Epidermal melanocyte (primary cell): ENCODE results near the gene SOAT2.

Source experiments
- DNase-seq: peaks from one replicate; pipeline ENCODE4 v3.0.0; 2011; ENCODE audit warnings: low spot score; ENCODE audit not compliant: insufficient read length

Gene SOAT2

DNA sequence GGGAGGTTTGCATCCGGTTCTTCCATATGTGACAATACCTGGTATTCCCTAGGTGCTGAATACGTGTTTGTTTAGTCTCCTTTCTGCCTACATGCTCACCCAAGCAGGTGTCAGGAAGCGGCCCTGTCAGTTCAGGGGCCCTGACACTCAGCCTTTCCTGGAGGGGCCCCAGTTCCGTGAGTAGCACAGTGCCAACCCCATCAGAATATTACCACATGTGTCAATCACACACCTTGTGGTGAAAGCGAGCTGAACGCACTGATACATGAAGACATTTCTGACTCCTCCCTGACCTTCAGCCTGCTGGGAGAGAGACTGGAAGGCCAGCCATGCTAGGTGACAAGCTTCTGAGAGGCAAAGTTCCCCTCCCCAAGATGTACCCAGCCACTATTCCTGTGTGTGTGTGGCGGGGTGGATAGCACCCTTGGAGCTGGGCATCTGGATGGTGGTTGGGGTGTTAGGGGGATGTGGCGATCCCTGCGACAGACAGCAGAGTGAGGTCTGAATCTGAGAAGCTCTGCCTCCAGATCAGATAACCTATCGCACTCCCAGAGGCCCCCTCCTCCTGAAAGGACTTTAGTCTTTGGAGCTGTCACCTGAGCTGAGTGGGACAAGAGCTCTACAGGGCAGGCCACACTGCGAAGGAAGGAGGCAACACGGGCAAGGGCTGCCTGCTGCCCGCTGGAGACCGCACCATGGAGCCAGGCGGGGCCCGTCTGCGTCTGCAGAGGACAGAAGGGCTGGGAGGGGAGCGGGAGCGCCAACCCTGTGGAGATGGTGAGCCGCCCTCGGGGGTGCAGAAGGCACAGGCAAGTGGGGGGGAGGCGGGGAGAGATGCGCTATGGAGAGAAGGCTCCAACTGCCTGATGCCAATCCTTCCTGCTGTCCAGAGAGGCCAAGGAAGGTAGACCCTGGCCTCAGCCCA, at the start of gene SOAT2:
Gene SOAT2 (plus strand): TSS at position 604 of the 925 bp plus-strand sequence. CDS start 92 bp downstream, at position 696.
- DNase-seq, result no peak

DNA sequence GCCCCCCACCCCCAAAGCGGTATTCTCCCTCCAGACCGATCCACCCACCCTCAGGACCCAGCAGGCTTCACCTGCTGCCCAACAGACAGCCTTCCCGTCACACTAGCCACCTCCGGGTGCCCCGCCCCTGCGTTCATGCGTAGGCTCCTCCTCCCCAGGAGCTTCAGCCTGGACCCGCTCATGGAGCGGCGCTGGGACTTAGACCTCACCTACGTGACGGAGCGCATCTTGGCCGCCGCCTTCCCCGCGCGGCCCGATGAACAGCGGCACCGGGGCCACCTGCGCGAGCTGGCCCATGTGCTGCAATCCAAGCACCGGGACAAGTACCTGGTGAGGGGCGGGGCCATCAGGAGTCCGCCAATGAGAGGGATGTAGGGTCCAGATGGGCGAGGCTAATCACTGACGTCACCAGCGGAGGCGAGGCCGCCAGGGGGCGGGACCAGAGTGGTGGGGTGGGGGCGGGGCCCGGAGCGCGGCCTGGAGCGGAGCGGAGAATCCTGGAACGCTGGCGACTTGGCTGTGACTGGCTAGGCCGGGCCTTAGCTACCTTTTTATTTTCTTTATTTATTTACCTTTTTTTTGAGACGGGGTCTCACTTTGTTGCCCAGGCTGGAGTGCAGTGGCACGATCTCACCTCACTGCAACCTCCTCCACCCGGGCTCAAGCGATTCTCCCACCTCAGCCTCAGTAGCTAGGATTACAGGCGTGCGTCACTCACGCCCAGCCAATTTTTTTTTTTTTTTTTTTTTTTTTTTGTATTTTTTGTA, 49.0 kb upstream of the SOAT2 start:
- peak; percentile 88 for DNase-seq

DNA sequence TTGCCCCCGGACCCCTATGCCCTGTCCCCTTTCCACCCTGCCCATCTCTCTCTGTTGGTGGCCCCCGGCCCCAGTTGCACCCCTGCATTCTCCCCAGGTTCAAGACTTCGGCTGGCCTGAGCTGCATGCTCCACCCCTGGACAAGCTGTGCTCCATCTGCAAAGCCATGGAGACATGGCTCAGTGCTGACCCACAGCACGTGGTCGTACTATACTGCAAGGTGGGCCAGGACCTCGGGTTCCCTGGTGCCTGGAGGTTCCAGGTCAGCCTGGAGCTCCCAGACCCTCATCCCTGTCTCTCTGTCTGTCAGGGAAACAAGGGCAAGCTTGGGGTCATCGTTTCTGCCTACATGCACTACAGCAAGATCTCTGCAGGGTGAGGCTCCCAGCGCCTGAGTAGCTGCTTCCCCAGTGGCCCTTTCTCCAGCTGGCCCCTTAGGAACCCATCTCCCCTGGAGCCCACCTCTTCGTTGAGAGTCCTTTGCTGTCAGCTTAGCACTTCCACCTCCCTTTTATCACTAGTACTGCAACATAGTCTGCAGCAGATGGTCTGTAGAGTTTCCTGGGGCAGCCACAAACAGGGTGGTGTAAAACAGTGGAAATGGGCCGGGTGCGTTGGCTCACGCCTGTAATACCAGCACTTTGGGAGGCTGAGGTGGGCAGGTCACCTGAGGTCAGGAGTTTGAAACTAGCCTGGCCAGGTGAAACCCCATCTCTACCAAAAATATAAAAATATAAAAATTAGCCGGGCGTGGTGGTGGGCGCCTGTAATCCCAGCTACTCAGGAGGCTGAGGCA, 47.6 kb upstream of the SOAT2 start:
- no peak for DNase-seq

GRCh38 chr12:53056296-53056695, 47.0 kb upstream of the SOAT2 start:
- DNase-seq, result no peak

DNA sequence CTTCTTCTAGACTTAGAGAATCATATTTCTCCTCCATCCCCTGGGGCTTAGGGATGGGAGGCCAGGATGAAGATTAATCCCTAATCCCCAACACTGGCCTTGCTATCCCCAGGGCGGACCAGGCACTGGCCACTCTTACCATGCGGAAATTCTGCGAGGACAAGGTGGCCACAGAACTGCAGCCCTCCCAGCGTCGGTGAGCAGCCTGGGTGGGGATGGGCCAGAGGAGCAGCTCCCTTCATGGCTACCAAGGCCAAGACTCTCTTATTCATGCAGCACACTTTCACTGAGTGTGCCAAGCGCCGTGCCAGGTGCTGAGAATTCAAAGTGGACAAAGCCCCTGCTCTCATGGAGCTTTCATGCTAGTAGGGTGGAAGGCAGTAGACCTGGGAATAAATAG, 46.4 kb upstream of the SOAT2 start:
- no peak for DNase-seq

DNA sequence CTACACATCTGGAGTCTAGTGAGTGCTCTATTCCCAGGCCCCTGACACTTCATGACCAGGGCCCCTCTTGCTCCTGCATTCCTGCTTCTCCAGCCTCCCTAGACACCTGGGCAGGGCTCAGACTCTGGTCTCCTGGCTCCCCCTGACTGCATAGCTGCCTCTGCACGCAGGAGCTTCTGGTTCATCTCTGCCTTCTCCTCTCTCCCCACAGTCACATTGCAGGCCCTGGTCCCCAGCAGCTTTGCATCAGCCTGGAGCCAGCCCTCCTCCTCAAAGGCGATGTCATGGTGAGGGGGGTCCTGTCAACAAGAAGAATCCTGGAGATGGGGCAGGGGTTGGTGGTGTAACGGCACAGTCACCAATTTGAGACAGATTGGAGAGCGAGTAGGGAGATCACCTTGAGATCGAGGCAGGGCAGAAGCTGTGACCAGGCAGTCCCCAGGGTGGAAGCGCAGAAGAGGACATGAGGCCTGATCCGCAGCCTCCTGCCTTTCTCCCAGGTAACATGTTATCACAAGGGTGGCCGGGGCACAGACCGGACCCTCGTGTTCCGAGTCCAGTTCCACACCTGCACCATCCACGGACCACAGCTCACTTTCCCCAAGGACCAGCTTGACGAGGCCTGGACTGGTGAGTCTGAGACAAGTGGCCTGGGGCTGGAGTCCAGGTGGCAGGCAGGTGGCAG, 45.3 kb upstream of the SOAT2 start:
- DNase-seq, result peak; percentile 11

- DNase-seq, result peak; percentile 5
Observed at GRCh38 chr12:53058674-53059433, 44.4 kb upstream of the SOAT2 start.

DNA sequence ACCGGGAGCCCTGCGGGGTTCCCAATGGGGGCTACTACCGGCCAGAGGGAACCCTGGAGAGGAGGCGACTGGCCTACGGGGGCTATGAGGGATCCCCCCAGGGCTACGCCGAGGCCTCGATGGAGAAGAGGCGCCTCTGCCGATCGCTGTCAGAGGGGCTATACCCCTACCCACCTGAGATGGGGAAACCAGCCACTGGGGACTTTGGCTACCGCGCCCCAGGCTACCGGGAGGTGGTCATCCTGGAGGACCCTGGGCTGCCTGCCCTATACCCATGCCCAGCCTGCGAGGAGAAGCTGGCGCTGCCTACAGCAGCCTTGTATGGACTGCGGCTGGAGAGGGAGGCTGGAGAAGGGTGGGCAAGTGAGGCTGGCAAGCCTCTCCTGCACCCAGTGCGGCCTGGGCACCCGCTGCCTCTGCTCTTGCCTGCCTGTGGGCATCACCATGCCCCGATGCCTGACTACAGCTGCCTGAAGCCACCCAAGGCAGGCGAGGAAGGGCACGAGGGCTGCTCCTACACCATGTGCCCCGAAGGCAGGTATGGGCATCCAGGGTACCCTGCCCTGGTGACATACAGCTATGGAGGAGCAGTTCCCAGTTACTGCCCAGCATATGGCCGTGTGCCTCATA, 43.7 kb upstream of the SOAT2 start:
- peak; percentile 7 for DNase-seq

GRCh38 chr12:53060064-53060720, 43.1 kb upstream of the SOAT2 start:
- DNase-seq, result peak; percentile 3

GRCh38 chr12:53060721-53061276, 42.5 kb upstream of the SOAT2 start:
- peak; percentile 6 for DNase-seq

DNA sequence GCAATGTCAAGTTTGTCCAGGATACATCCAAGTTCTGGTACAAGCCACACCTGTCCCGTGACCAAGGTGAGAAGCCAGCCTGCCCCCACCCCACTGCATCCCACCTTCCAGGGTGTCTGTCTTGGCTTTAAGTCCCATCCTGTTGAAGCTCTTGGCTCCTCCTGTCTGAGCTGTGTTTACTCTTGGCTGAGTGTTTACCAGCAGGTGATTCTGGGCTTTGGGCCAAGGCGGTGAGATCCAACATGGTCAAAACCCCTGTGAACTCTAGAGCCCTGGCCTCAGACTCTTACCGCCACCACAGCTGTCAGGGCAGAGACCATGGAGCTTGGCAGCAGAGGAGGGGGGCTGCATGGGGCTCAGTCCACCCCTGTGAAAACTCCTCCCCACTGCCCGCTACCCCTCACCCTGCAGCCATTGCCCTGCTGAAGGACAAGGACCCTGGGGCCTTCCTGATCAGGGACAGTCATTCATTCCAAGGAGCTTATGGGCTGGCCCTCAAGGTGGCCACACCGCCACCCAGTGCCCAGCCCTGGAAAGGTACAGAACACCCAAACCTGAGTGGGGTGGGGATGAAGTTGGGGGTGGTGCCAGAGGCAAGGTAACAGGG, 41.8 kb upstream of the SOAT2 start:
- no peak for DNase-seq

DNA sequence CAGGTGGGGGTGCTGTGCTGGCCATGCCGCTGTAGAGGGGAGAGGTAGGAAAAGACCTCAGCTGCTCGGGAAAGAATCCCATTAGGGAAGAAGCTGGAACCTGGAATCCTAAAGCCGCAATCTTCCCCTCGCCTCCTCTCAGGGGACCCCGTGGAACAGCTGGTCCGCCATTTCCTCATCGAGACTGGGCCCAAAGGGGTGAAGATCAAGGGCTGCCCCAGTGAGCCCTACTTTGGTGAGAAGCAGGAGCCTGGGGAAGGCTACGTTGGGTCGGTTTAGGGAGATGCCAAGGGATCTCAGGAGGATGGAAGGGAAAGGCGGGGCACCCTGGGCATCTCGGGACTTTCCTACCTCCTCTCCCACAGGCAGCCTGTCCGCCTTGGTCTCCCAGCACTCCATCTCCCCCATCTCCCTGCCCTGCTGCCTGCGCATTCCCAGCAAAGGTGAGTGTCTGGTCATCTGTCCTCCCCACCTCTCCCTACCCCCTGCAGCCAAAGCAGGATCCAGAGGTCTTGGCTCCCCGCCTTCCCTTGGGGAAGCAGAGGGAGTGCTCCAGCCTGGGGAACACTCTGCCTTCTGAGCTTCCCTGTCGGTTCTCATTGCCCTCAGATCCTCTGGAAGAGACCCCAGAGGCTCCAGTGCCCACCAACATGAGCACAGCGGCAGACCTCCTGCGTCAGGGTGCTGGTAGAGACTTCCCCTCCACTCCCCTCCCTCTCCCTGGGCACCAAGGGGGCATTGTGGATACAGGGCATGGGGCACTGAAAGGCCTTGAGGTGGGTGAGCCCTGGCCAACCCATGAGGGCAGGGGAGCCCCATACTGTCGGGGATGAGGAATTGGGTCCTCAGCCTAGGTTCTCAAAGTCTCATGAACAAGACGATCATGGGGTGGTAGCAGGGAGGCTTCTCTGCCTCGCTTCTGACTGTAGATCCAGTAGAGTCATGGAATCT, 41.0 kb upstream of the SOAT2 start:
- peak; percentile 4 for DNase-seq

- no peak for DNase-seq
Observed at GRCh38 chr12:53062977-53063707, 40.1 kb upstream of the SOAT2 start.

DNA sequence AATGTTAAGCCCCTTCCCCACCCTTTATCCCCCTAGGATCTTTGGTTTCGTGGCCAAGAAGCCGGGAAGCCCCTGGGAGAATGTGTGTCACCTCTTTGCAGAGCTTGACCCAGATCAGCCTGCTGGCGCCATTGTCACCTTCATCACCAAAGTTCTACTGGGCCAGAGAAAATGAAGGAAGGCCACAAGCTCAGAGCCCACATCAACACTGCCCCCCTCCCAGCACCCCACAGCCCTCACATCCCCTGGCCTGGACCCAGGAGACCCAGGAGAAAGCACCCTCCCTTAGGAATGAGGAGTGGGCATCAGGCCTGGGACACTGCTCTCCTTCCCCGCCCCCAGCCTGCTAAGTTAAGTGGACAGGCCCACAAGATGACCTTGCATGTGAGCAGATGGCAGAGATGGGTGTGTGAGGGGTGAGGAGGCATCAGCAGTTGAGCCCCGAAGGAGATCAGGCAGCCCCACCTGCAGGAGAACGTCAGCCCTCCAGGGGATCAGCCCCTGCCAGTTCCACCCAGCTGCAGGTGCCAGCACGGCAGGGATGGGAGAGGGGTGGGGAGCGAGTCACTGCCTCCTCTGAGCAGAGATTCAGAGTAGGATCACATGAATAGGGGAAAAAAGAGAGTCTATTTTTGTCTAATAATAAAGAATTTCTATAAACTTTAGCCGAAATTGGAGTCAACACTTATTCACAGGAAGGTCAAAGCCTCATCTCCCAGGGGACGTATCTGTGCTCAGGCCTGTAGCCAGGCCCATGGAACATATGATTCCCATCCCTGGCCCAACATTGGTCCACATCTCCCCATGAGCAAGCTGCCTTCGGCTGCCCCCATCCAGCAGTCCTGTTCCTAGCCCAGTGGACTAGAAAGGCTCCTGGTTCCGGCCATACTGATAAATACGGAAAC, 39.3 kb upstream of the SOAT2 start:
- no peak for DNase-seq

GRCh38 chr12:53064613-53065436, 38.5 kb upstream of the SOAT2 start:
- DNase-seq, result peak; percentile 10
